K562 (cell line): ENCODE data around the gene CALB2.

ENCODE experiments used
- TF ChIP-seq, protein P1 (sequence below): sonication (generic); formaldehyde crosslinking; IDR thresholded peaks from 2 replicates; pipeline ENCODE4 v1.9.0; 2022; ENCODE audit warnings: mild to moderate bottlenecking, missing genetic modification reagents
- TF ChIP-seq, protein P2 (sequence below), 3 experiments: IDR thresholded peaks in 2 of 3; conservative IDR thresholded peaks in 1 of 3; 2 replicates each; pipeline ENCODE4 v1.5.1; 2011 to 2012; ENCODE audit warnings: low read length in 3 of 3, mild to moderate bottlenecking in 3 of 3, control low read depth in 2 of 3, improper control_type of control experiment in 1 of 3, inconsistent platforms in 1 of 3, low read depth in 1 of 3, mixed read lengths in 1 of 3, moderate library complexity in 1 of 3; ENCODE audit not compliant: insufficient read depth in 2 of 3

DNA sequence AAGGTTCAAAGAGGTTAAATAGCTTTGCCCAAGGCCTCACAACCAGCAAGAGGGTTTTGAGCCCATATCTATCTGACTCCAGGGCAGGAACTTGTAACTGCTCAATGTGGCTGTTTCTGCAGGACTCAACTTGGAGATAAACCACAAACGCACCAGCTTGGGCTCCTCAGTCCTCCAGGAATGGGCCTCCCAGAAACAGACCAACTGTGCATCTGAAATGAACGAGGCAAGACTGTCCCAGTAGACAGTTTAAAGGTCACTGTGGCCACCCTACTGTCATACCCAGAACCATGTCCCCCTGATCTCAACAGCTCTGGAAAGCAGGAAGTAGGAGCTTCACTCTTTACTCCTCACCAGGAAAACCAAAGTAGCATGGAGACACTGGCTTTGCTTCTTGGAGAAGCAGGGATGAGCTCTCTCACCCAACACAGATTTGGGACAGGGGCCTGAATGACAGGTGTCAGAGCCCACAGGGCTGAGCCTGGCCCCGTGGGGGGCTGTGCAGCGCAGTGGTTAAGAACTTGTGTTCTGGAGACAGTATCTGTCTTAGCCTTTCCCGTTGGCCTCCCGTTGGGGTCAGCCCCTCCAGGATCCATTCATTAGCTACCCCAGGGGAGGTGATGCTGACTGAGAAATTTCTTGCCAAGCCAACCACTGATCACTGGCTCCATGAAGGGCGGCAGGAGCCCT, 2.3 kb upstream of the CALB2 start:
- TF ChIP-seq, protein P1, sequence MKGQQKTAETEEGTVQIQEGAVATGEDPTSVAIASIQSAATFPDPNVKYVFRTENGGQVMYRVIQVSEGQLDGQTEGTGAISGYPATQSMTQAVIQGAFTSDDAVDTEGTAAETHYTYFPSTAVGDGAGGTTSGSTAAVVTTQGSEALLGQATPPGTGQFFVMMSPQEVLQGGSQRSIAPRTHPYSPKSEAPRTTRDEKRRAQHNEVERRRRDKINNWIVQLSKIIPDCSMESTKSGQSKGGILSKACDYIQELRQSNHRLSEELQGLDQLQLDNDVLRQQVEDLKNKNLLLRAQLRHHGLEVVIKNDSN: no peak
- TF ChIP-seq, protein P2, sequence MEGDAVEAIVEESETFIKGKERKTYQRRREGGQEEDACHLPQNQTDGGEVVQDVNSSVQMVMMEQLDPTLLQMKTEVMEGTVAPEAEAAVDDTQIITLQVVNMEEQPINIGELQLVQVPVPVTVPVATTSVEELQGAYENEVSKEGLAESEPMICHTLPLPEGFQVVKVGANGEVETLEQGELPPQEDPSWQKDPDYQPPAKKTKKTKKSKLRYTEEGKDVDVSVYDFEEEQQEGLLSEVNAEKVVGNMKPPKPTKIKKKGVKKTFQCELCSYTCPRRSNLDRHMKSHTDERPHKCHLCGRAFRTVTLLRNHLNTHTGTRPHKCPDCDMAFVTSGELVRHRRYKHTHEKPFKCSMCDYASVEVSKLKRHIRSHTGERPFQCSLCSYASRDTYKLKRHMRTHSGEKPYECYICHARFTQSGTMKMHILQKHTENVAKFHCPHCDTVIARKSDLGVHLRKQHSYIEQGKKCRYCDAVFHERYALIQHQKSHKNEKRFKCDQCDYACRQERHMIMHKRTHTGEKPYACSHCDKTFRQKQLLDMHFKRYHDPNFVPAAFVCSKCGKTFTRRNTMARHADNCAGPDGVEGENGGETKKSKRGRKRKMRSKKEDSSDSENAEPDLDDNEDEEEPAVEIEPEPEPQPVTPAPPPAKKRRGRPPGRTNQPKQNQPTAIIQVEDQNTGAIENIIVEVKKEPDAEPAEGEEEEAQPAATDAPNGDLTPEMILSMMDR (IDR thresholded peaks at IDR 0.05 in 2 of 3, conservative IDR thresholded peaks at IDR 0.05 in 1 of 3; ENCODE audit: insufficient read depth in 2 of 3, low read depth in 1 of 3, low read length in 3 of 3): no peak
